Neuron (in vitro differentiated cells): ENCODE data around the gene ANGEL2.

ENCODE experiments used
- H2AFZ ChIP-seq: one replicate; pipeline ENCODE4 v1.6.1; 2013; ENCODE audit warnings: low read depth, mild to moderate bottlenecking, inconsistent platforms, low read length, moderate library complexity
- H3K27me3 ChIP-seq: one replicate; pipeline ENCODE4 v1.6.1; 2013; ENCODE audit warnings: low read length; ENCODE audit not compliant: insufficient read depth
- H3K36me3 ChIP-seq: one replicate; pipeline ENCODE4 v1.6.1; 2013; ENCODE audit warnings: low read length; ENCODE audit not compliant: insufficient read depth
- H3K4me1 ChIP-seq: one replicate; pipeline ENCODE4 v1.6.1; 2013; ENCODE audit warnings: low read length; ENCODE audit not compliant: insufficient read depth
- H3K4me3 ChIP-seq: 2 replicates; pipeline ENCODE4 v1.5.1; 2013; ENCODE audit warnings: mild to moderate bottlenecking, low read length, moderate library complexity
- H3K9me3 ChIP-seq: one replicate; pipeline ENCODE4 v1.6.1; 2013; ENCODE audit warnings: low read length

The ANGEL2 gene

GRCh38 chr1:213015099-213016050, at the start of gene ANGEL2:
ANGEL2 (minus strand) TSS chr1:213015867; CDS start chr1:213015671, 196 bp downstream.
- Histone ChIP-seq H3K9me3 (no peaks in the 10 kb centered on the region), H3K36me3 (peaks cover 25% of the 10 kb centered on the region), H3K4me3 (peak within 1 kb of the TSS; percentile 74), H3K4me1 (peaks cover 13% of the 10 kb centered on the region), H2AFZ (peak within 1 kb of the TSS; percentile 35), H3K27me3 (no peaks in the 10 kb centered on the region)

GRCh38 chr1:213061263-213061662, 45.6 kb upstream of the ANGEL2 start:
- Histone ChIP-seq H3K27me3 (no peaks in the 10 kb centered on the region), H2AFZ (no peak overlapping the region), H3K9me3 (no peaks in the 10 kb centered on the region), H3K36me3 (no peaks in the 10 kb centered on the region), H3K4me3 (no peak overlapping the region), H3K4me1 (no peaks in the 10 kb centered on the region)

- Histone ChIP-seq H3K36me3 (no peaks in the 10 kb centered on the region), H2AFZ (no peak overlapping the region), H3K4me3 (no peak overlapping the region), H3K4me1 (no peaks in the 10 kb centered on the region), H3K9me3 (no peaks in the 10 kb centered on the region), H3K27me3 (no peaks in the 10 kb centered on the region)
Measured at GRCh38 chr1:213060836-213061235, 45.2 kb upstream of the ANGEL2 start.

- H2AFZ ChIP-seq: no peak overlapping the region
- no peak overlapping the region for H3K4me3 ChIP-seq
- no peaks in the 10 kb centered on the region for H3K4me1 ChIP-seq
- H3K9me3 ChIP-seq: no peaks in the 10 kb centered on the region
- H3K27me3 ChIP-seq: no peaks in the 10 kb centered on the region
- H3K36me3 ChIP-seq: no peaks in the 10 kb centered on the region
Measured at GRCh38 chr1:213057264-213058059, 41.8 kb upstream of the ANGEL2 start.

- no peaks in the 10 kb centered on the region for H3K27me3 ChIP-seq
- H3K36me3 ChIP-seq: no peaks in the 10 kb centered on the region
- no peaks in the 10 kb centered on the region for H3K9me3 ChIP-seq
- H3K4me1 ChIP-seq: peaks cover 7% of the 10 kb centered on the region
- no peak overlapping the region for H3K4me3 ChIP-seq
- no peak overlapping the region for H2AFZ ChIP-seq
Measured at GRCh38 chr1:213055767-213056166, 40.1 kb upstream of the ANGEL2 start.

- Histone ChIP-seq H3K27me3 (no peaks in the 10 kb centered on the region), H3K4me3 (no peak overlapping the region), H3K9me3 (no peaks in the 10 kb centered on the region), H3K36me3 (no peaks in the 10 kb centered on the region), H2AFZ (no peak overlapping the region), H3K4me1 (peaks cover 9% of the 10 kb centered on the region)
Measured at GRCh38 chr1:213054733-213055591, 39.3 kb upstream of the ANGEL2 start.

GRCh38 chr1:213054142-213054541, 38.5 kb upstream of the ANGEL2 start:
- H3K9me3 ChIP-seq: no peaks in the 10 kb centered on the region
- H3K4me3 ChIP-seq: no peak overlapping the region
- H3K27me3 ChIP-seq: no peaks in the 10 kb centered on the region
- H2AFZ ChIP-seq: no peak overlapping the region
- H3K36me3 ChIP-seq: no peaks in the 10 kb centered on the region
- peaks cover 9% of the 10 kb centered on the region for H3K4me1 ChIP-seq

- Histone ChIP-seq H3K4me1 (peaks cover 9% of the 10 kb centered on the region), H3K27me3 (no peaks in the 10 kb centered on the region), H3K4me3 (no peak overlapping the region), H3K9me3 (no peaks in the 10 kb centered on the region), H3K36me3 (no peaks in the 10 kb centered on the region), H2AFZ (no peak overlapping the region)
Measured at GRCh38 chr1:213053455-213053854, 37.8 kb upstream of the ANGEL2 start.

GRCh38 chr1:213051881-213052202, 36.2 kb upstream of the ANGEL2 start:
- H3K9me3 ChIP-seq: no peaks in the 10 kb centered on the region
- peak overlapping the region; percentile 99 for H3K4me3 ChIP-seq
- H3K36me3 ChIP-seq: no peaks in the 10 kb centered on the region

GRCh38 chr1:213051127-213051880, 35.6 kb upstream of the ANGEL2 start, which contains the start of gene RPS6KC1:
RPS6KC1 (plus strand) TSS chr1:213051241; CDS start chr1:213051405, 164 bp downstream.
- Histone ChIP-seq H3K4me3 (peak within 1 kb of the TSS; percentile 99), H3K4me1 (peaks cover 9% of the 10 kb centered on the region), H3K27me3 (no peaks in the 10 kb centered on the region), H3K36me3 (no peaks in the 10 kb centered on the region), H3K9me3 (no peaks in the 10 kb centered on the region), H2AFZ (peak within 1 kb of the TSS; percentile 84)

More at GRCh38 chr1:213051881-213052202, 36.2 kb upstream of the ANGEL2 start:
- H2AFZ ChIP-seq: peak overlapping the region; percentile 84
- peaks cover 9% of the 10 kb centered on the region for H3K4me1 ChIP-seq
- H3K27me3 ChIP-seq: no peaks in the 10 kb centered on the region

- Histone ChIP-seq H3K4me1 (peaks cover 9% of the 10 kb centered on the region), H2AFZ (peak overlapping the region; percentile 84), H3K9me3 (no peaks in the 10 kb centered on the region), H3K27me3 (no peaks in the 10 kb centered on the region), H3K4me3 (peak overlapping the region; percentile 99), H3K36me3 (no peaks in the 10 kb centered on the region)
Measured at GRCh38 chr1:213050745-213051126, 35.1 kb upstream of the ANGEL2 start.

GRCh38 chr1:213049232-213049631, 33.6 kb upstream of the ANGEL2 start:
- H2AFZ ChIP-seq: no peak overlapping the region
- no peak overlapping the region for H3K4me3 ChIP-seq
- H3K36me3 ChIP-seq: no peaks in the 10 kb centered on the region
- peaks cover 3% of the 10 kb centered on the region for H3K27me3 ChIP-seq
- peaks cover 9% of the 10 kb centered on the region for H3K4me1 ChIP-seq
- H3K9me3 ChIP-seq: no peaks in the 10 kb centered on the region
